PFSK-1 (cell line): ENCODE results near the gene SUPT7L.

Source experiments
- POLR2AphosphoS5 ChIP-seq: IDR thresholded peaks from 2 replicates; pipeline ENCODE4 v1.6.1; 2012; ENCODE audit warnings: low read depth, mild to moderate bottlenecking, control low read depth, low read length, moderate library complexity
- REST ChIP-seq, 2 experiments: IDR thresholded peaks; 2 replicates each; pipeline versions ENCODE4 v1.6.1 to v1.8.0; 2011 to 2012; ENCODE audit warnings: low read depth in 2 of 2, low read length in 2 of 2, control low read depth in 1 of 2, inconsistent platforms in 1 of 2, mild to moderate bottlenecking in 1 of 2, moderate library complexity in 1 of 2; ENCODE audit not compliant: insufficient read depth in 1 of 2
- SIN3A ChIP-seq: IDR thresholded peaks from 2 replicates; pipeline ENCODE4 v1.6.1; 2012; ENCODE audit warnings: mild to moderate bottlenecking, low read length, moderate library complexity, borderline replicate concordance; ENCODE audit not compliant: insufficient read depth

- TF ChIP-seq POLR2AphosphoS5 (no peak), SIN3A (no peak), REST (IDR thresholded peaks at IDR 0.05; ENCODE audit: insufficient read depth in 1 of 2, low read depth in 2 of 2, low read length in 2 of 2) (no peak)
Observed at GRCh38 chr2:27689424-27689823, 26.0 kb upstream of the SUPT7L start.
